MM.1S (cell line): ENCODE results near the gene NRG3.

ENCODE experiments used
- DNase-seq: peaks from one replicate; pipeline ENCODE4 v3.0.0-alpha.2; 2015
- H2AFZ ChIP-seq: fragments of 300-600 bp; sonication (generic); 2 replicates; pipeline ENCODE4 v1.6.0; 2016; ENCODE audit warnings: antibody characterized with exemption, low read length
- H3F3A ChIP-seq: fragments of 300-600 bp; sonication (generic); 2 replicates; pipeline ENCODE4 v1.6.1; 2016; ENCODE audit warnings: mild to moderate bottlenecking, antibody characterized with exemption, low read length, moderate library complexity, mixed read lengths; ENCODE audit not compliant: insufficient read depth
- H3K27ac ChIP-seq: fragments of 300-600 bp; sonication (generic); 2 replicates; pipeline ENCODE4 v1.5.1; 2016; ENCODE audit warnings: mild to moderate bottlenecking, low read length
- H3K27me3 ChIP-seq: fragments of 300-600 bp; sonication (generic); replicated peaks from 2 replicates; pipeline ENCODE4 v1.6.0; 2016; ENCODE audit warnings: low read length; ENCODE audit not compliant: insufficient read depth
- H3K36me3 ChIP-seq: fragments of 300-600 bp; sonication (generic); replicated peaks from 2 replicates; pipeline ENCODE4 v1.6.1; 2016; ENCODE audit warnings: mild to moderate bottlenecking, low read length, mixed read lengths; ENCODE audit not compliant: insufficient read depth
- H3K4me1 ChIP-seq: fragments of 300-600 bp; sonication (generic); 2 replicates; pipeline ENCODE4 v1.6.1; 2016; ENCODE audit warnings: low read length, mixed read lengths
- H3K4me2 ChIP-seq: fragments of 300-600 bp; sonication (generic); 2 replicates; pipeline ENCODE4 v1.6.0; 2016; ENCODE audit warnings: low read depth, low read length
- H3K4me3 ChIP-seq: fragments of 300-600 bp; sonication (generic); 2 replicates; pipeline ENCODE4 v1.5.1; 2016; ENCODE audit warnings: low read length, mixed read lengths
- H3K79me2 ChIP-seq: fragments of 300-600 bp; sonication (generic); 2 replicates; pipeline ENCODE4 v1.6.1; 2016; ENCODE audit warnings: mixed run types, low read length, mixed read lengths
- H3K9ac ChIP-seq: fragments of 300-600 bp; sonication (generic); 2 replicates; pipeline ENCODE4 v1.6.1; 2016; ENCODE audit warnings: low read length, mixed read lengths
- H3K9me2 ChIP-seq: fragments of 300-600 bp; sonication (generic); replicated peaks from 2 replicates; pipeline ENCODE4 v1.6.1; 2016; ENCODE audit warnings: mild to moderate bottlenecking, low read length, mixed read lengths; ENCODE audit not compliant: insufficient read depth
- H3K9me3 ChIP-seq: fragments of 300-600 bp; sonication (generic); replicated peaks from 2 replicates; pipeline ENCODE4 v1.6.1; 2016; ENCODE audit warnings: mild to moderate bottlenecking, low read length, mixed read lengths; ENCODE audit not compliant: insufficient read depth
- H4K20me1 ChIP-seq: fragments of 300-600 bp; sonication (generic); 2 replicates; pipeline ENCODE4 v1.6.1; 2016; ENCODE audit warnings: mild to moderate bottlenecking, low read length, moderate library complexity, mixed read lengths; ENCODE audit not compliant: insufficient read depth
- CTCF ChIP-seq: fragments of 300-600 bp; sonication (generic); IDR thresholded peaks from 2 replicates; pipeline ENCODE4 v1.5.1; 2016; ENCODE audit warnings: antibody characterized with exemption, low read length, mixed read lengths
- EZH2 ChIP-seq: fragments of 300-600 bp; sonication (generic); optimal IDR thresholded peaks from 2 replicates; pipeline ENCODE3; 2017; ENCODE audit warnings: low read depth, mild to moderate bottlenecking, antibody characterized with exemption, low read length, mixed read lengths
- EZH2phosphoT487 ChIP-seq: fragments of 300-600 bp; sonication (generic); IDR thresholded peaks from 2 replicates; pipeline ENCODE4 v1.6.1; 2018; ENCODE audit warnings: antibody characterized with exemption, low read length

The NRG3 gene

GRCh38 chr10:82353381-82353780 is 478.4 kb downstream of the NRG3 start:
- Histone ChIP-seq H3K9me2 (no peaks in the 10 kb centered on the region), H3K9me3 (no peaks in the 10 kb centered on the region), H3K4me3 (no peak overlapping the region), H3F3A (no peaks in the 10 kb centered on the region), H2AFZ (no peak overlapping the region), H3K27me3 (no peaks in the 10 kb centered on the region), H3K4me2 (no peak overlapping the region), H3K9ac (no peak overlapping the region), H3K27ac (no peak overlapping the region), H4K20me1 (no peaks in the 10 kb centered on the region), H3K36me3 (no peaks in the 10 kb centered on the region), H3K79me2 (no peaks in the 10 kb centered on the region), H3K4me1 (no peaks in the 10 kb centered on the region)
- DNase-seq = no peak
- TF ChIP-seq EZH2 (no peak), EZH2phosphoT487 (no peak), CTCF (no peak)

- no peaks in the 10 kb centered on the region for H4K20me1 ChIP-seq
- no peak overlapping the region for H3K4me2 ChIP-seq
- H3K9me3 ChIP-seq = no peaks in the 10 kb centered on the region
- no peak for DNase-seq
- no peak overlapping the region for H3K9ac ChIP-seq
- no peak overlapping the region for H3K4me3 ChIP-seq
- no peaks in the 10 kb centered on the region for H3K36me3 ChIP-seq
- H2AFZ ChIP-seq = no peak overlapping the region
- H3K9me2 ChIP-seq = no peaks in the 10 kb centered on the region
- TF ChIP-seq CTCF (no peak), EZH2 (no peak), EZH2phosphoT487 (no peak)
- H3K79me2 ChIP-seq = no peaks in the 10 kb centered on the region
- no peaks in the 10 kb centered on the region for H3F3A ChIP-seq
- H3K4me1 ChIP-seq = no peaks in the 10 kb centered on the region
- no peak overlapping the region for H3K27ac ChIP-seq
- no peaks in the 10 kb centered on the region for H3K27me3 ChIP-seq
Observed at GRCh38 chr10:82358486-82359099, 483.6 kb downstream of the NRG3 start.

- H4K20me1 ChIP-seq = no peaks in the 10 kb centered on the region
- no peak overlapping the region for H2AFZ ChIP-seq
- H3K79me2 ChIP-seq = no peaks in the 10 kb centered on the region
- no peak overlapping the region for H3K4me2 ChIP-seq
- H3K9me3 ChIP-seq = no peaks in the 10 kb centered on the region
- H3K4me1 ChIP-seq = no peaks in the 10 kb centered on the region
- H3K9ac ChIP-seq = no peak overlapping the region
- H3K9me2 ChIP-seq = no peaks in the 10 kb centered on the region
- H3K4me3 ChIP-seq = no peak overlapping the region
- no peak overlapping the region for H3K27ac ChIP-seq
- no peak for TF ChIP-seq EZH2
- no peak for TF ChIP-seq CTCF
- TF ChIP-seq EZH2phosphoT487 = no peak
- no peaks in the 10 kb centered on the region for H3F3A ChIP-seq
- H3K36me3 ChIP-seq = no peaks in the 10 kb centered on the region
- DNase-seq = no peak
- H3K27me3 ChIP-seq = no peaks in the 10 kb centered on the region
Observed at GRCh38 chr10:82361256-82361655, 486.3 kb downstream of the NRG3 start.
